ENCODE results near the gene OCA2.

Gene OCA2

GRCh38 chr15:28085489-28086174 is 13.5 kb downstream of the OCA2 start:
- H2AFZ ChIP-seq (ENCODE audit: low read depth, low read length): no peak overlapping the region
- H3K79me2 ChIP-seq (ENCODE audit: low read length): no peaks in the 10 kb centered on the region
- H3K9me3 ChIP-seq (ENCODE audit: insufficient read depth, low read length): no peaks in the 10 kb centered on the region
- H3K36me3 ChIP-seq (replicated peaks; ENCODE audit: low read depth, low read length): no peaks in the 10 kb centered on the region
- no peak overlapping the region for H3K27ac ChIP-seq (ENCODE audit: low read length)
- no peak overlapping the region for H3K4me3 ChIP-seq (ENCODE audit: low read length)
- H3K9ac ChIP-seq (ENCODE audit: low read length): no peak overlapping the region
- TF ChIP-seq, protein P1, sequence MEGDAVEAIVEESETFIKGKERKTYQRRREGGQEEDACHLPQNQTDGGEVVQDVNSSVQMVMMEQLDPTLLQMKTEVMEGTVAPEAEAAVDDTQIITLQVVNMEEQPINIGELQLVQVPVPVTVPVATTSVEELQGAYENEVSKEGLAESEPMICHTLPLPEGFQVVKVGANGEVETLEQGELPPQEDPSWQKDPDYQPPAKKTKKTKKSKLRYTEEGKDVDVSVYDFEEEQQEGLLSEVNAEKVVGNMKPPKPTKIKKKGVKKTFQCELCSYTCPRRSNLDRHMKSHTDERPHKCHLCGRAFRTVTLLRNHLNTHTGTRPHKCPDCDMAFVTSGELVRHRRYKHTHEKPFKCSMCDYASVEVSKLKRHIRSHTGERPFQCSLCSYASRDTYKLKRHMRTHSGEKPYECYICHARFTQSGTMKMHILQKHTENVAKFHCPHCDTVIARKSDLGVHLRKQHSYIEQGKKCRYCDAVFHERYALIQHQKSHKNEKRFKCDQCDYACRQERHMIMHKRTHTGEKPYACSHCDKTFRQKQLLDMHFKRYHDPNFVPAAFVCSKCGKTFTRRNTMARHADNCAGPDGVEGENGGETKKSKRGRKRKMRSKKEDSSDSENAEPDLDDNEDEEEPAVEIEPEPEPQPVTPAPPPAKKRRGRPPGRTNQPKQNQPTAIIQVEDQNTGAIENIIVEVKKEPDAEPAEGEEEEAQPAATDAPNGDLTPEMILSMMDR (IDR thresholded peaks at IDR 0.05; ENCODE audit: low read depth, low read length): no peak
- TF ChIP-seq EZH2phosphoT487 (IDR thresholded peaks at IDR 0.05; ENCODE audit: low read depth): no peak
- no peak overlapping the region for H3K4me2 ChIP-seq (ENCODE audit: low read length)
- H3K4me1 ChIP-seq (ENCODE audit: low read length): no peaks in the 10 kb centered on the region
- no peaks in the 10 kb centered on the region for H4K20me1 ChIP-seq (ENCODE audit: insufficient read depth, low read length)
- no peaks in the 10 kb centered on the region for H3K27me3 ChIP-seq (ENCODE audit: low read depth, low read length)

GRCh38 chr15:28084547-28084946 is 14.6 kb downstream of the OCA2 start:
- H3K9ac ChIP-seq (ENCODE audit: low read length): no peak overlapping the region
- no peak overlapping the region for H3K4me3 ChIP-seq (ENCODE audit: low read length)
- no peaks in the 10 kb centered on the region for H3K27me3 ChIP-seq (ENCODE audit: low read depth, low read length)
- no peaks in the 10 kb centered on the region for H3K9me3 ChIP-seq (ENCODE audit: insufficient read depth, low read length)
- H2AFZ ChIP-seq (ENCODE audit: low read depth, low read length): no peak overlapping the region
- no peaks in the 10 kb centered on the region for H4K20me1 ChIP-seq (ENCODE audit: insufficient read depth, low read length)
- no peak for TF ChIP-seq EZH2phosphoT487 (IDR thresholded peaks at IDR 0.05; ENCODE audit: low read depth)
- TF ChIP-seq, protein P1 (IDR thresholded peaks at IDR 0.05; ENCODE audit: low read depth, low read length): no peak
- H3K4me2 ChIP-seq (ENCODE audit: low read length): no peak overlapping the region
- no peaks in the 10 kb centered on the region for H3K79me2 ChIP-seq (ENCODE audit: low read length)
- H3K4me1 ChIP-seq (ENCODE audit: low read length): no peaks in the 10 kb centered on the region
- H3K27ac ChIP-seq (ENCODE audit: low read length): no peak overlapping the region
- H3K36me3 ChIP-seq (replicated peaks; ENCODE audit: low read depth, low read length): no peaks in the 10 kb centered on the region

DNA sequence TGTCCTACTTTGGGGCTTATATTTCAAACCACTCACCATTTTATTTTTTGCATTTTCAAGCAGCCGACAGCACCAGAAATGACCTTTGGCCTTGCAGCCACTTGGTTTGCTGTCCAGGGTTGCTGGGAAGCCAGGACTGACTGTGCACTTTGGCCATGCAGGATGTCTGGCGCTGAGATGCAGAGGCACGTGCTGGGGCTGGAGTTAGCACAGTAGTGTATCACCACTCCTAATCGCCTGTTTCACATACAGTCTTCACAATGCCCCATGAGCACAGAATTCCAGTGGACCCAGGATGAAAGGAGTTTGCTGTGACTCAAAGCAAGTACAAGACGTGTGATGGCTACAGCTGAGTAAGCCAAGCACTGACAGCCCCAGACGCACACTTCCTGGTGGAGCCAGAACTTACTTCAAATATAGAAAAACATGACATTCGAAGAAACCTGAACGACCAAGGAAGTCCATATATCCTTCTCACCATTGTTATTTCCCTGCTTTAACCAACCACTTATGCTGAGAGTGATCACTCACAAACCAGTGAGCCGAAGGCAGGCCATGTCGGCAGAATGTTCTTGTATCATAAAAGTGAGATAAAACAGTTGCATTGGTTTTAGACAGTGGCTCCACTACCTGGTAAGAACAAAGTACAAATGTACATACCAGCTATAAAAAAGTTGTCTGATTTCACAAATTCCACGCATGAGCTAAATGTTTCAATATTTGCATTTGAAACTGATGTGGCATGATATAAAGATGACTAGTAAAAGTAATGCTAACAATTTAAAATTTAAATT is 16.0 kb downstream of the OCA2 start:
- Histone ChIP-seq H3K27me3 (ENCODE audit: low read depth, low read length) (no peaks in the 10 kb centered on the region), H2AFZ (ENCODE audit: low read depth, low read length) (no peak overlapping the region), H3K27ac (ENCODE audit: low read length) (no peak overlapping the region), H3K4me3 (ENCODE audit: low read length) (no peak overlapping the region), H3K9me3 (ENCODE audit: insufficient read depth, low read length) (no peaks in the 10 kb centered on the region), H3K4me2 (ENCODE audit: low read length) (no peak overlapping the region), H3K4me1 (ENCODE audit: low read length) (no peaks in the 10 kb centered on the region), H3K79me2 (ENCODE audit: low read length) (no peaks in the 10 kb centered on the region), H4K20me1 (ENCODE audit: insufficient read depth, low read length) (no peaks in the 10 kb centered on the region), H3K9ac (ENCODE audit: low read length) (no peak overlapping the region), H3K36me3 (replicated peaks; ENCODE audit: low read depth, low read length) (no peaks in the 10 kb centered on the region)
- TF ChIP-seq EZH2phosphoT487 (IDR thresholded peaks at IDR 0.05; ENCODE audit: low read depth): no peak
- TF ChIP-seq, protein P1 (IDR thresholded peaks at IDR 0.05; ENCODE audit: low read depth, low read length): no peak

- H3K27ac ChIP-seq (ENCODE audit: low read length): no peak overlapping the region
- H2AFZ ChIP-seq (ENCODE audit: low read depth, low read length): no peak overlapping the region
- H3K9me3 ChIP-seq (ENCODE audit: insufficient read depth, low read length): no peaks in the 10 kb centered on the region
- no peaks in the 10 kb centered on the region for H3K4me1 ChIP-seq (ENCODE audit: low read length)
- H3K27me3 ChIP-seq (ENCODE audit: low read depth, low read length): no peaks in the 10 kb centered on the region
- no peak overlapping the region for H3K4me3 ChIP-seq (ENCODE audit: low read length)
- H3K9ac ChIP-seq (ENCODE audit: low read length): no peak overlapping the region
- no peak overlapping the region for H3K4me2 ChIP-seq (ENCODE audit: low read length)
- H4K20me1 ChIP-seq (ENCODE audit: insufficient read depth, low read length): no peaks in the 10 kb centered on the region
- no peaks in the 10 kb centered on the region for H3K36me3 ChIP-seq (replicated peaks; ENCODE audit: low read depth, low read length)
- TF ChIP-seq EZH2phosphoT487 (IDR thresholded peaks at IDR 0.05; ENCODE audit: low read depth): no peak
- TF ChIP-seq, protein P1 (IDR thresholded peaks at IDR 0.05; ENCODE audit: low read depth, low read length): no peak
- H3K79me2 ChIP-seq (ENCODE audit: low read length): no peaks in the 10 kb centered on the region
Measured at GRCh38 chr15:28081594-28081993, 17.5 kb downstream of the OCA2 start.
